HCT116 (cell line): ENCODE measurements around the gene ALLC.

ENCODE experiments used
- CTCF ChIP-seq, 3 experiments: fragments of 200-600 bp in 1 of 3; sonication (generic) in 1 of 3; IDR thresholded peaks in 2 of 3; conservative IDR thresholded peaks in 1 of 3; 2 replicates each; pipeline ENCODE4 v1.5.1; 2012 to 2017; ENCODE audit warnings: low read depth in 2 of 3, low read length in 2 of 3, antibody characterized with exemption in 1 of 3, borderline replicate concordance in 1 of 3, control low read depth in 1 of 3, mild to moderate bottlenecking in 1 of 3, mixed read lengths in 1 of 3, mixed run types in 1 of 3, moderate library complexity in 1 of 3; ENCODE audit not compliant: insufficient read depth in 1 of 3
- EZH2phosphoT487 ChIP-seq: fragments of 200-600 bp; IDR thresholded peaks from 2 replicates; pipeline ENCODE4 v1.6.1; 2018; ENCODE audit warnings: antibody characterized with exemption, borderline replicate concordance
- FOSL1 ChIP-seq: IDR thresholded peaks from 2 replicates; pipeline ENCODE4 v1.6.1; 2012; ENCODE audit warnings: low read depth
- JUND ChIP-seq: IDR thresholded peaks from 2 replicates; pipeline ENCODE4 v1.6.1; 2012
- MAX ChIP-seq: IDR thresholded peaks from 2 replicates; pipeline ENCODE4 v1.6.1; 2012
- POLR2A ChIP-seq: IDR thresholded peaks from 2 replicates; pipeline ENCODE4 v1.7.0; 2011; ENCODE audit warnings: borderline replicate concordance; ENCODE audit not compliant: insufficient read depth, insufficient read length; ENCODE audit errors: extremely low read depth
- POLR2AphosphoS5 ChIP-seq: IDR thresholded peaks from 2 replicates; pipeline ENCODE4 v1.6.1; 2011; ENCODE audit warnings: mild to moderate bottlenecking, low read depth, low read length, moderate library complexity
- YY1 ChIP-seq: IDR thresholded peaks from 2 replicates; pipeline ENCODE4 v1.6.1; 2011; ENCODE audit warnings: low read length, low read depth, moderate library complexity, mild to moderate bottlenecking; ENCODE audit not compliant: insufficient replicate concordance; ENCODE audit errors: extremely low read depth
- ZFX ChIP-seq: fragments of 450-650 bp; IDR thresholded peaks from 2 replicates; pipeline ENCODE4 v1.6.1; 2017

- no peak for TF ChIP-seq ZFX
- TF ChIP-seq CTCF (IDR thresholded peaks at IDR 0.05 in 2 of 3, conservative IDR thresholded peaks at IDR 0.05 in 1 of 3; ENCODE audit: borderline replicate concordance in 1 of 3, insufficient read depth in 1 of 3, low read depth in 2 of 3, low read length in 2 of 3), result no peak
- TF ChIP-seq MAX, result no peak
- no peak for TF ChIP-seq YY1
- TF ChIP-seq POLR2A, result no peak
- no peak for TF ChIP-seq EZH2phosphoT487
- TF ChIP-seq JUND, result no peak
- no peak for TF ChIP-seq POLR2AphosphoS5
- TF ChIP-seq FOSL1, result no peak
These were observed 4.0 kb upstream of the ALLC start for GRCh38 chr2:3654011-3654410.
